Activated CD4-positive, alpha-beta T cell treated with anti-CD3 and anti-CD28 coated beads, Interleukin-2, amount 50 U/mL, for 4 hours (primary cell): Measurements from ENCODE around the gene PVALEF.
A peak's percentile ranks its signal among the peaks of the same experiment; 100 is the strongest.

Experiments used
- DNase-seq, 2 experiments: peaks; one replicate each; pipeline ENCODE4 v3.0.0-alpha.2; 2020

Gene PVALEF

GRCh38 chr17:81129289-81129688, 36.0 kb upstream of the PVALEF start:
- no peak for DNase-seq

GRCh38 chr17:81129711-81130367, 35.5 kb upstream of the PVALEF start:
- no peak for DNase-seq

- DNase-seq = no peak
Measured at GRCh38 chr17:81130385-81131361, 34.6 kb upstream of the PVALEF start.

- no peak for DNase-seq
Measured at GRCh38 chr17:81131486-81132196, 33.7 kb upstream of the PVALEF start.

- DNase-seq = no peak
Measured at GRCh38 chr17:81132197-81132540, 33.1 kb upstream of the PVALEF start.

GRCh38 chr17:81132770-81133723, 32.3 kb upstream of the PVALEF start:
- DNase-seq = no peak

- no peak for DNase-seq
Measured at GRCh38 chr17:81134064-81134781, 31.1 kb upstream of the PVALEF start.

GRCh38 chr17:81135505-81136278, 29.6 kb upstream of the PVALEF start:
- no peak for DNase-seq

GRCh38 chr17:81136366-81136765, 28.9 kb upstream of the PVALEF start:
- no peak for DNase-seq

GRCh38 chr17:81137248-81137647, 28.1 kb upstream of the PVALEF start:
- DNase-seq = no peak

- no peak for DNase-seq
Measured at GRCh38 chr17:81138083-81138482, 27.2 kb upstream of the PVALEF start.

GRCh38 chr17:81138500-81138899, 26.8 kb upstream of the PVALEF start:
- DNase-seq = no peak

- no peak for DNase-seq
Measured at GRCh38 chr17:81139428-81139827, 25.9 kb upstream of the PVALEF start.

GRCh38 chr17:81140018-81140417, 25.3 kb upstream of the PVALEF start:
- DNase-seq = no peak

- no peak for DNase-seq
Measured at GRCh38 chr17:81140695-81141094, 24.6 kb upstream of the PVALEF start.

- DNase-seq = peak; percentile 60 to 63
Measured at GRCh38 chr17:81142301-81143199, 22.8 kb upstream of the PVALEF start.

GRCh38 chr17:81143200-81143527, 22.1 kb upstream of the PVALEF start:
- no peak for DNase-seq

- no peak for DNase-seq
Measured at GRCh38 chr17:81143717-81144422, 21.4 kb upstream of the PVALEF start.

GRCh38 chr17:81144423-81144781, 20.9 kb upstream of the PVALEF start:
- no peak for DNase-seq
